Neural progenitor cell (in vitro differentiated cells): ENCODE measurements around the gene NOTCH1.

Experiments used
- EZH2 ChIP-seq: fragments of 200-600 bp; sonication (generic); IDR thresholded peaks from 2 replicates; pipeline ENCODE4 v1.6.1; 2017; ENCODE audit warnings: antibody characterized with exemption, mild to moderate bottlenecking, moderate library complexity
- TF ChIP-seq, protein P1 (sequence below): fragments of 200-600 bp; sonication (generic); IDR thresholded peaks from 2 replicates; pipeline ENCODE4 v1.5.1; 2017; ENCODE audit warnings: antibody characterized with exemption, mild to moderate bottlenecking

DNA sequence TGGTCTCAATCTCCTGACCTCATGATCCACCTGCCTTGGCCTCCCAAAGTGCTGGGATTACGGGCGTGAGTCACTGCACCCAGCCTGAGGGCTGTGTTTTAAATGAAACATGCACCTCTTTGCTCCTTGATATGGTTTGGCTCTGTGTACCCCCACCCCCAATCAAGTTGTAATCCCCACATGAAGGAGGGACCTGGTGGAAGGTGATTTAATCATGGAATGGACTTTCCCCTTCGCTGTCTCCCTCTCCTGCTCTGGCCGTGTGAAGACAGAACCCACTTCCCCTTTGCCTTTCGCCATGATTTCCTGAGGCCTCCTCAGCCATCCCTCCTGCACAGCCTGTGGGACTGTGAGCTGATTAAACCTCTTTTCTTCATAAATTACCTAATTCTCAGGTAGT, 12.5 kb upstream of the NOTCH1 start:
- no peak for TF ChIP-seq EZH2
- TF ChIP-seq, protein P1, sequence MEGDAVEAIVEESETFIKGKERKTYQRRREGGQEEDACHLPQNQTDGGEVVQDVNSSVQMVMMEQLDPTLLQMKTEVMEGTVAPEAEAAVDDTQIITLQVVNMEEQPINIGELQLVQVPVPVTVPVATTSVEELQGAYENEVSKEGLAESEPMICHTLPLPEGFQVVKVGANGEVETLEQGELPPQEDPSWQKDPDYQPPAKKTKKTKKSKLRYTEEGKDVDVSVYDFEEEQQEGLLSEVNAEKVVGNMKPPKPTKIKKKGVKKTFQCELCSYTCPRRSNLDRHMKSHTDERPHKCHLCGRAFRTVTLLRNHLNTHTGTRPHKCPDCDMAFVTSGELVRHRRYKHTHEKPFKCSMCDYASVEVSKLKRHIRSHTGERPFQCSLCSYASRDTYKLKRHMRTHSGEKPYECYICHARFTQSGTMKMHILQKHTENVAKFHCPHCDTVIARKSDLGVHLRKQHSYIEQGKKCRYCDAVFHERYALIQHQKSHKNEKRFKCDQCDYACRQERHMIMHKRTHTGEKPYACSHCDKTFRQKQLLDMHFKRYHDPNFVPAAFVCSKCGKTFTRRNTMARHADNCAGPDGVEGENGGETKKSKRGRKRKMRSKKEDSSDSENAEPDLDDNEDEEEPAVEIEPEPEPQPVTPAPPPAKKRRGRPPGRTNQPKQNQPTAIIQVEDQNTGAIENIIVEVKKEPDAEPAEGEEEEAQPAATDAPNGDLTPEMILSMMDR, result no peak
